GM19328 (cell line): Measurements from ENCODE around the gene SPTB.

Experiments used
- ATAC-seq: cut with Tn5 transposase; IDR thresholded peaks from one replicate; pipeline ENCODE4 v1.9.1; 2021; ENCODE audit warnings: mild to moderate bottlenecking, moderate library complexity; ENCODE audit not compliant: unreplicated experiment

SPTB gene

DNA sequence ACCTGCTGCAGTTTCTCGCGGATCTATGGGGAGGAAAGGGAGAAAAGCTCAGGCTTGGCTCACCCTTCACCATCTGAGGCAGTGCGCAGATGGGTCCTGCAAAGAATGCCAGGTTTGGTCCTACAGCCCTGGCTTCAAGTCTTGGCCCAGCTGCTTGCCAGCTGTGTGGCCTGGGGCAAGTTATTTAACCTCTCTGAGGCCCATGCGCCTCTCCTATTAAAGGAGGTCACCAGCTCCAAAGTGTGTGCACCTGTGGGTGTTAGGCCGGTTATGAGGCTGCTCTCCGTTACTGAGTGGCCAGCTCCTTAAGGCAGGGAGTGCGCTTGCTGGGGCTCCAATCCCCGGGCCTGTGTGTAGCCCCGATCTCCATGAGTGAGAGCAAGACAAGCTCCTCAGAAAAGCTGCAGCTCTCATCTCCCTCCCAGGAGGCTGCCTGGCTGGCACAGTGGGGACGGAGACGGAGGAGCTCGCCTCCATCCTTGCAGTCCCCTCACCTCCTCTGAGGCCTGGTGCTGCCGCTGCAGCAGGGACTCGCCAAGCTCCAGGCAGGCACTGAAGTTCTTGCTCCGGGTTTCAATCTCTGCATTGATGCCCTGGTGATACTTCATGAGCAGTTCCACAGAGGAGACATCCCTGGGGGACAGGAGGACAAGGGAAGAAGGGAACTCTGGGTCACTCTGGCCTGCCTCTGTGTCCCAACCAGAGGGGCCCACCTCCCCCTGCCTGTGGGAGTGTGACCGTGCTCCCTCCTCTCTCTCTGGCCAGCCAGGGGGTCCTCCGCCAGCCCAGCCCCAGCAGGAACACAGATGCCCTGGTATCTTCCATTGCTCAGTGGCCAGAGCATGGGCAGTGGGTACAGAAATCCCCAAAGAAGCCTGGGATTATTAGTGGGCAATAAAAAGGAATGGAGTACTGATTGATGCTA is 110.3 kb downstream of the SPTB start:
- no peak for ATAC-seq

DNA sequence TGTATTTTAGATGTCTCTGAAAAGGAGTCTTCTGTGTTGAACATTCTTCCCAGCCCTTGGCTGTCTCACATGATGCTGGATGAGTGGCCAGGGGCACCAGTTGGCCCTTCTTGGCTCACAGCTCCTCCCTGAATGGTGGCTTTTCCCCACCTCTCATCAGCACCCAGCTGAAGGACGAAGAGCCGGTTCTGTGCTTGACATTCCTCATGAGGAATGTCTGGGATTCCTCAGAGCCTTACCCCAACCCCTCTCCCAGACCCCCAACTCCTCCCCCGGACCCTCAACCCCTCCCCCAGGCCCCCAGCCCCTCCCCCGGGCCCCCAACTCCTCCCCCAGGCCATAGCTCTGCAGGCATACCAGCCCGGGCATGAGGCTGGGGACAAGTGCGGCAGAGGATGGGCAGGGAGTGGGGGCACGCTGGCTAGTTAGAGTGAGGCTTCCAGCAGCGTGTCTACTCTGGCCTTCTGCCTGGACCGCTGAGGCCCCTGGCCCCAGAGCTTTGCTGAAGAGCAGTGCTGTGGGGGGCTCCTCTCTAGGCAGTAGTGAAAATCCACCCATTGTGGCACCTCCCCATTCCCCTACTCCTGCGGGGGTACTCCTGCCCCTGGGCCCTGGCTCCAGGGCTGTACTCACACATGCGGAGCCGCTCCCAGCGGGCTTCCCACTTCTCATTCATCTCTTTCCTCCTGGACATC is 111.2 kb downstream of the SPTB start:
- no peak for ATAC-seq

DNA sequence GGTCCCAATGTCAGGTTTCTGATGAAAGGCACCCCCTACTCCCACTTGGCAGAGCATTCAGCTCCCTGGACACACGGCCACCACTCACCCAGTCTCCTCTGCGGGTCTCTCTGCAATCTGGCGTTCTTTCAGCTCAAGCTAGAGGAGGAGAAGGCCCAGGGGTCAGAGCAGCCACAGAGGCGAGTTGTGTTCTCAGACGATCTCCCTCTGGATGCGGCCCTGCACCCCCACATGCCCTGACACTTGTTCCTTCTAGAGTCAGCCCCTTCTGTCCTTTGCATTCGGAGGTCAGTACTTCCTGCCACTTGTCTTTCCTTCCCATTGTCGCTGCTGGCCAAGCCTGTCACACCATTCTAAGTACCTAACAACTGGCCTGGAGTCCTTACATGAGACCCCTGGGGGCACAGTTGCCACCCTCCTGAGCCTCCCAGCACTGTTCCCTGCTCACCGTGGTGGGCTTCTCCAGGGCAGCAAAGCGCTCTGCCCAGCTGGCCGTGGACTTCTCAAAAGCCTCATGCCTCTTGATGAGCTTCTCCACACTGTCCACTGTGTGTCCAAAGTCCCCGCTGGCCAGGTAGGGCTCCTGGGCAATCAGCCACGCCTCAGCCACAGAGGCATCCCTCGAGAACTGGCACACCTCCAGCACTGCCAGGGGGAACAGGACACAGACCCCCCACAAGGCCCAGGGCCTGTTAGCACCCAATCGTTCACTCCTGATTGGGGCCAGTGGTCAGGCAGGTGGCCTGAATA is 112.3 kb downstream of the SPTB start:
- no peak for ATAC-seq

DNA sequence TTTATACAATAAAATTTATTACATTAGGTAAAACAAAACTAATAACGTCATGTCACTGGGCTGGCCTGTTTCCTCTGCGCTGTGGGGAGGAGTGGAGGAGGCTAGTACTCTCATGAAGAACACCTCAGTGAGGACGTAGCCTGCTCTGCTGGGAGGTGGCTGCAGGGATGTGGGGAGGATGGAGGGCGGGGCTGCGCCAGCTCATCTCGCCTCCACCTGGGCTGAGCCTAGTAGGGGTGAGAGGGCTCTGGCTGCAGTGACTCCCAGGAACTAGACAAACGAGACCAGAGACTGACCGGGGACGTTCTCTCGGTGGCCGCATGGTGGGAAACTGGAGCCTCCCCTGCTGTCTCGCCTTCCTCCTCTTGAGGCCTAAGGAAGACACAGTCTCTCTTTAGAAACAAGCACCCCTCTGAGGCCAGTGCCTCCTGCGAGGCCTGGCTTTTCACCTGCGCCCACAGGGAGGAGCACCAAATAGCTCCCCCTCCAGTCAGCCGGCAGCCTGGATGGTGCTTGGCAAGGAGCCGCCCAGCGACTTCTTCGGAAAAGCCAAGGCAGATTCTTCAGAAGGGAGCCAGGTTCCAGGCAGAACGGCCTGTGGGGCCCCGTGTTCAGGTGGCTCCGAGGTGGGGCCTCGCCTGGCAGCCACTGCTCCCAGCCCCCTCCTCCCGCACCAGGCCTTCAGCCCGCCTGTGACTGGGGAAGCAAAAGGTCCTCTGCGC is 113.1 kb downstream of the SPTB start:
- ATAC-seq, result no peak

DNA sequence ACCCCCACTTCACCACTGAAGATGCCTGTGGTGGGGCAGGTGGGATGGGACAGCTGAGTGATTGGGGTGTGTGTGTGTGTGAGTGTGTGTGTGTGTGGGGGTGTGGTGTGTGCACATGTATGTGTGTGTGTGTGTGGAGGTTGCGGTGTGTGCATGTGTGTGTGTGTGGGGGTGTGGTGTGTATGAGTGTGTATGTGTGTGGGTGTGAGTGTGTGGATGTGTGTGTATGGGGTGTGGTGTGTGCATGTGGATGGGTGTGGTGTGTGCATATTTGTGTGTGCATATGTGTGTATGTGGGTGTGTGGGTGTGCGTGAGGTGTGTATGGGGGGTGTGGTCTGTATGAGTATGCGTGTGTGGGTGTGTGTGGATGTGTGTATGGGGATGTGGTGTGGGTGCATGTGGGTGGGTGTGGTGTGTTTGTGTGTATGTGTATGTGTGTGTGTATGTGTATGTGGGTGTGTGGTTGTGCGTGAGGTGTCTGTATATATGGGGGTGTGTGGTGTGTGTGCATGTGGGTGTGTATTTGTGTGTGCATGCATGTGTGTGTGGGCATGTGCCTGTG is 113.9 kb downstream of the SPTB start:
- ATAC-seq, result no peak

DNA sequence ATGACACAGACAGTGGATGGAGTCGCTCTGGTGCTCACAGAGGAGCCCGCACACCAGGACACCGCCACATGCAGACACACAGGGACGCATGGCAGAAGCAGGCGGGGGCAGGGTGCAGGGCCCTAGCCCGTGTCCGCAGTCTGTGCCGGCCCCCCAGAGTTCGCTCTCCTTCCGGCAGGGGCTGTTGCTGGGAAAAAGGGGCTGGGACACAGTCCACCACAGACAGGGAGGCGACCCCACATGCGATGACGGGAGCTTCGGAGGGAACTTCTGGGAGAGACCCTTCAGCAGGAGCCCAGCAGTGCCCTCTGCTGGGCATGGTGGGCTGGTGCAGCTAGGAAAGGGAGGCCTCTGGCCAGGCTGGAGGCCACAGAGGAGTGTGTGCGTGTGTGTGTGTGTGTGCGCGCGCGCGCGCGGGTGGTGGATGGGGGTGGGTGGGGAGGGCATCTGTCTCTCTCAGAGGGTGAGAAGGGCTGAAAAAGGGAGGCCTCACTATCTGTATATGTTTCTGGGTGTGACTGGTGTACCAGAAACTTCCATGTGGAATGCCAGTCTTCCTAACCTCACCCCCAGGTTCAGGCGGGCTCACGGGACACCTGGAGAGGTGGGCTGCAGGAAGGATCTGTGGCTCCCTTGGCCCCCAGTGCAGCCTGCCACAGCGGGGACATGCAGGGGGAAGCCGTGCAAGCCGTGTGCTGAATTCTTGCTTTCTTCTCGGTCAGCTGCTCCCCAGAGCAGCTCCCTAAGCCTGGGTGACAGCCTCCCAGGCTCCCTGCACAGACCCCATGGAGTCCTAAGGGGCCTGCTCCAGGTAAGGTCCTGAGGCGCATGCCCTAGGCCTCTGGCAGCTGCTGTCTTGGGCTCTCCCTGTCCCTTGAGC is 114.8 kb downstream of the SPTB start:
- no peak for ATAC-seq

DNA sequence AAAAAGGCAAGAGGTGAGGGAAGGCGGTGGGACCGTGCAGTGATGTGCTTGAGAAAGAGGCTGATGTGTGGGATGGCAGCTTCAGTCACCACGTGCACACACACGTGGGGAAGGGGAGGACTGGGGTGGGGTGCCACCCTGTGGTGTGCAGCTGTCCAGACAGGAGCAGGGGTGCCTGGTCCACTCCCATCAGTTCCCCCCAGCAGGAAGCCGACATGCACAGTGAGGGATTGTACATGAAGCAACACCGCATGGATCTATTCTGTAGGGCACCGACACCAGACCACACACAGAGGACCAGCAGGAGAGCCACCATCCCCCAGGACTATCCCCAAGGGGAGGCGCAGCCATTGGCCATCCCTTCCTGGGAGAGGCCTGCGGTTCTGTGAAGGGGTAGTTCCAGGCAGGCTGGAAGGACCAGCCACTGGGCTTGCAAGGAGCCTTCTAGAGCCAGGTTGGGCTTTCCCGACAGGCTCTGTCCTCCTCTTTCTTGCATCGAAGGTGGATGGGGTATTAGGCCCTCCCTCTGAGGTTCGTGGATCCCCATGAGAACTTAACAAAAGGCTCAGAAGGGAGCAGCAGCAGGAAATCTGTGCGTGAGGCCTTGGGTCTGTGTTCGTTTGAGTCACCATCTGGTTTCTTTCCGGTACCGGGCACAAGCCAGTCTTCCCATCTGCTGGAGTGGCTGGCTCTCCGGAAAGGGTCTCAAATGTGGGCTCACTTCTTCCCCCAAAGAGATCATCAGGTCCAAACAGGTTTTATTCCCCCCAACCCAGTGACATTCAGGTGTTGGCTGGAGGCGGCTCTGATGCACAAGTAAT is 115.7 kb downstream of the SPTB start:
- ATAC-seq, result no peak

DNA sequence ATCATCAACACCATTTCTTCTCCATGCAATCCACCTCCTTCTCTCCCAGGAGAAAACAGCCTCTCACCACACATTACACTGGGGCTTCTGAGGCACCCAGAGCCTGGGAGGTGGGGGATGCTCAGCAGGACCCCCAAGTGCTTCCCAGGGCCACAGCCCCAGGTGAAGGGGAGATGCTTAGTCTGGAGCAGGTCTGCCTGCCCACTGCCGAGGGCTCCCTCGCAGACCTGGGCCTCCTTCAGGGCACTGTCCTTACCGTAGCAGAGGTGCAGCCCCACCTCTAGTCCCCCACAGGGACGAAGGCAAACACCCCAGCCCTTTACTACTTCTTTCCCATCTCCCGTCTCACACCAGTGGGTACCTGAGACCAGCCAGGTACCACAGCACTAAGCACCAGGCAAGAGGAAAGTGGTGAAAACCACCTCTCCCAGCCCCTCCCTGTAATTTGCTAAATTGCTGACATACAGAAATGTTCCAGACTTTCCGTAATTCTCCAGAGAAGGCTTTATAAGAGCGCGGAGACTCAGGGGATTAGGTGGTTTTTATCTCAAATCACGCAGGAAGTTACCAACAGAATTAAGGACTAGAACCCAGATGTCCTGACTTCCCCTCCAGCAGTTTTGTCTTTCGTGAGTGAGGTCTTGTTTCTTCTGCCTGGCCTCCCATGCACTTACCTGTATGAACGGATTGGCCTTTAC is 116.5 kb downstream of the SPTB start:
- no peak for ATAC-seq

DNA sequence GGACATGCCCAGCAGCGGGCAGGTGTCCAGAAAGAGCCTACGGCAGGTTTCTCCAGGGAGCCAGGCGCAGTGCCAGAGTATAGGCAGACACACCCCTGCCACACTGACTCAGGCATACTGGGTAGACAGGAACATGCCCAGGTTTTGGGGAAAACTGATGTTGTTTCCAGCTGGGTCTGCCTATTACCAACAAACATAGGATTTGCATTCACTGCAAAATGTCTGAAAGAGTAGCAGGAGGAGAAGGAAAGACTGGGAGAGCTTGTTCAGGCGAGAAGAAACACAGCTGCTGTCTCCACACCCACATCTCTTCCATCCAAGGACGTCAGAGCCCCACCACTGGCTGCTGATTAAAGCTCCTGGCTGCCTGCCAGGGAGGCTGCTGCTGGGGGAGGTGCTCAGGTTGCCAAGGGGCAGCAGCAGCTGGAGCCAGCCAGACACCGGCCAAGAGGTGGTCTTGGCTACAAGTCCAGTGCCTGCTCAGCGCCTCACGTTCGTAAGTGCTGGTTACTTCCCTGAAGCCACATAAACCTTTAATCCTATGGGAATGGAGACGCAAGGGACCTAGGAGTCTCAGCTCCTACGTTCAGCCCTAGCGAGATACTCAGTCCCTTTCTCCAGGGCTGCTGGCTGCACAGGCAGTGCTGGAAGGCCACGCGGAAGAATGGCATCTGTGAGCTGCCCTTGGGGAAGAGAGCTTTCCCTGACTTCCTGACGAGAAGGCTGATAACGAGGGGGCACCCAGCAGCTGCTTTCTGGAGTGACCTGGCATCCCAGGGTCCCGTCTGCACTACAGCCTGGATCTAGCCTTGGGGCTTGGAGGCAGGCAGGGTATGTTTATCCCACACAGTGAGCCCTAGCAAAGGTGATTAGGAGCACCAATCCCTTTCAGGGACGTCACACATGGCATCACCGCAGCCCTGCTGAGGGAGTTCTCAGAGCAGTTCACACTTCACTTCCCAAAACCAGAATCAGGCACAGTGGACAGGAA is 117.4 kb downstream of the SPTB start:
- no peak for ATAC-seq

DNA sequence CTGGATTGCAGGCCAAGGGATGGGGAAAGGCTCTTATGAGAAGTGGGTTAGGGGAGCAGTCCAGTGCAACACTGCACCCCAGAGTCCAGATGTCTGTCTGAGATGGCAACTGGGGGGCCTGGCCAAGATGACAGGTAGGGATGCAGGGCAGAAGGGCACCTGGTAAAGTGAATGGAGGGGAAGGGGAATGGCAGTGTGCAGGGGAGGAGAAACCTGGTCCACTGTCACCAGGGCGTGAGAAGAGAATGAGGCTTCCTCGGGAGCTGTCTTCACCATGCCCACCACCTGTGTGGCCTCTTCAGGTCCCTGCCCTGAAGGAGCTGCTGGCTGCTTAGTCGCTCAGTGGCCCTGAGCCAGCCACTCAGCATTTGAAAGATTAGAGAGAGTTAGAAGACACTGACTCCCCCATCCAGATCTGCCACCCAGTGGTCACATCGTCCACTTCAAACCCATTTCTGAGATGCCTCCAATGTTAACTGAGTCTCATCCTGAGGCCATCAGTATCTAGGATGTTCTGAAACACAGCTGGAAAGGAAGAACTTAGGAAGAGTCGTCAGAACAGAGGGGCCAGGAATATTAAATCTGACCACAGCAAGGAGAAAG is 118.2 kb downstream of the SPTB start:
- ATAC-seq, result no peak

DNA sequence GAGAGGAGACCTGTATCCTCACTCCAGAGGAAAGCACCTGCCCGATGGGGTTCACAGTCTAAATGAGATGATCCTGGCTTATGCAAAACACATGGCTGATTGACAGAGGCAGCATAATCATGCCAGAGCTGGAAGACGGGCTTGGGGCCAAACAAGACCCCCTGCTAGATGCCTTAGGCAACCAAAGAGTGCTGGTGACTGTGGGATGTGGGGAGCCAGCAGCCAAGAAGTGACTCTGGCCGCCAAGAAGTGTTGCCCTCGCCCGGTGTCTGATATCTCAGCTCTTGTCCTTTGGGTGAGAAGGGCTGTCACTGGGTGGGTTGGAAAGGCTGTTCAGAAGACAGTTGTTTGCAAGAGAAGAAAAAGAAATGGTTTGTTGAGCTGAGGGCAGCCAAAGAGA is 118.8 kb downstream of the SPTB start:
- no peak for ATAC-seq

DNA sequence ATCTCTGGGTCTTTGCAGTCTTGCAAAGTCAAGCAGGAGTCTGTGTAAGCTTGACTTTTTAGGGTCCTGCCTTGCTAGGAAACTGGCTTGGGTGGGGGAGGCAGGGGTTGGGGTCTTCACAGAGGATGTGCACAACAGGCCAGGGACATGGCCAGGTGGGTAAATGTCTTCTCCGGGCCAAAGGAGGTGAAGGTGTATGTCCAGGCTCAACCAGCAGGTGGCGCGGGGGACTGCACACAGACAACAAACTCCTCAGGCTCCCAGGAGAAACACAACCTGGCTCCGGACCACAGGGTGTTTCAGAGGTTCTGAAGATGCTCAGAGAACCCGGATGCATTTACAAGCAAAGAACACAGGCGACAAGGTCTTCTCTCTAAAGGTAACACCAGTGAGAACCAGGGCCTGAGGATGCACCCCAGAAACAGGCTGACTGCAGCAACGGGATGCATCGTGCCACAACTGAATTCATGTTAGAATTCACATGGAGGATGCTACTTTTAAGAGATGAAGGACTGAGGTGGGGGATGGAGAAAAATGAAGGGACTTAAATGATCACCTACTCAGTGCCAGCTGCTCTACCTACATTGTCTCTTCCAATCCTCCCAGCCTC is 119.5 kb downstream of the SPTB start:
- ATAC-seq, result no peak

DNA sequence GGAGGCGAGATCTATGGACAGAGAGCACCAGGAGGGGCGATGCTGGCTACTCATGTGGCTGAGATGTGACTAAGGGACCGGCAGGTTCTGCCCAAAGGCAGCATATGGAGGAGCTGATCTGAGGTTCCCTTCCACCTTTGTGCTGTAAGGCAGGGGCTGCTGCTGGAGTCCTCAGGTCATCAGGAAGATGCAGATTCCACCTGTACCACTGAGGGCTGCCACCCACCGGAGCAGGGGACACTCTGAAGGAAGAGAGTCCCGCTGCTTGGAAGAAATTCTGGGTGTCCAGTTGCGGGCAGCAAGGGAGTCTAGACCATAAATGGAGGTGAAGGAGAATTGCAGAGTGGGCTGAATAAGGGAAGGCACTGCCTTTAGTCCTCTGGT is 120.2 kb downstream of the SPTB start:
- ATAC-seq, result no peak

DNA sequence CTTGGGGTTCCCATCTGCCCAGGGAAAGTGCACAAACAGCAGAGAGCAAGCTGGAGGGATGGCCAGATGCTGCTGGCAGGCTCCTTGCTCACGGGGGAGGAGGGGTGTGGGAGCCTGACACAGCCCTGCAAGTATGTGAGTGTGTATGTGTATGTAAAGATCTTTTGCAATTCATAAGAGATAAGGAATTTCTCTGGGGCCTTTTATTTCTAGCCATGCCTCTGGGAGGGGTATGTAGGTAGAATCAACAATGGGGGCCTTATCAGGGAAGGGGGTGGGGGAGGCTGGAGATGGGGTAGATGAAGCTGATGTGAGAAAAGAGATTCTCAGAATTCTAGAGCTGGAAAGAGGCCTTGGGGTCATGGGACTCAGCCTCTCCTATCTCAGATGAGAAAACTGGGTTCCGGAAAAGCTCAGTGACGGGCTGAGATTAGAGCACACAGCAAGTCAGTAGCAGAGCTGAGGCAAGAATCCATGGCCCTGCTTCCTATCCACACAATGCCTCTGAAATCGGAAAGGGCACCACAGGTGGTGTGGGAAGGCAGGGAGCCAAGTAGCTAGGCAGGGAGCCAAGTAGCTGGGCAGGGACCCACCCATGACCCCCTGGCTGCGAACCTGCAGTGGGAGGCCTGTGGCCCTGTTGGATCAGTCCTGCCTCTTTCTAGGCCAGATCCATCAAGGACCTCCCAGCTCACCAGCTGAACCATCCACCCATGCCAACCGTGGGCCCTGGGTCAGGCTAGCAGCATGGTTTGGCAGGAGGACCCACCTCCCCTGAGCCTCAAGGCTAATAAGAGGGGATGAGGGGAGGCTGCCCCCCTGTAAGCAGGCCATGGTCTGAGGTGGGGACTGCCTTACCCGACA is 120.8 kb downstream of the SPTB start:
- no peak for ATAC-seq

DNA sequence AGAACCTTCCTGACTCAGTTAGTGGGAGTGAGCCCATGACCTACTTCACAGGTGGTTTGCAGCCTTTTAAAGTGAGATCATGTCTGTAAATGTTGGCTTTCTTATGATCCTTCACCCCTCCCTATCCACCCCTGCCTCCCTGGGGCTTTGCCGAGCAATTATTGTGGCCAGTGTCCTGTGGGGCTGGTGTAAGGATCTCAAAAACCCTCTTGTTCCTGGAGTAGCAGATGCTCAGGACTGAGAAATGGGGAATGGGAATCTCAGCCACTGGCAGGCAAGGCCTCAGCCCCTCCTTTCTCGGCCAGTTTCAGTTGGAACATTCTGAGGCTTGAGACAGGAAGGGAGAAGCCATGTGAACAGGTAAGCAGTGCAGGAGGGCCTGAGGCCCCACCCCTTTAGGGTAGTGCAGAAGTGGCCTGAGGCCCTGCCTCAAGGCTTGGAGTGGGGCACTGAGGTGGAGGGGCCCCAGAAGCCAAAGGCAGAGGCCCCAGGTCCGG is 121.6 kb downstream of the SPTB start:
- ATAC-seq, result no peak
